ENCODE data around the gene FARS2.

FARS2 gene

GRCh38 chr6:5388326-5388725, 127.0 kb downstream of the FARS2 start:
- no peak for DNase-seq

DNA sequence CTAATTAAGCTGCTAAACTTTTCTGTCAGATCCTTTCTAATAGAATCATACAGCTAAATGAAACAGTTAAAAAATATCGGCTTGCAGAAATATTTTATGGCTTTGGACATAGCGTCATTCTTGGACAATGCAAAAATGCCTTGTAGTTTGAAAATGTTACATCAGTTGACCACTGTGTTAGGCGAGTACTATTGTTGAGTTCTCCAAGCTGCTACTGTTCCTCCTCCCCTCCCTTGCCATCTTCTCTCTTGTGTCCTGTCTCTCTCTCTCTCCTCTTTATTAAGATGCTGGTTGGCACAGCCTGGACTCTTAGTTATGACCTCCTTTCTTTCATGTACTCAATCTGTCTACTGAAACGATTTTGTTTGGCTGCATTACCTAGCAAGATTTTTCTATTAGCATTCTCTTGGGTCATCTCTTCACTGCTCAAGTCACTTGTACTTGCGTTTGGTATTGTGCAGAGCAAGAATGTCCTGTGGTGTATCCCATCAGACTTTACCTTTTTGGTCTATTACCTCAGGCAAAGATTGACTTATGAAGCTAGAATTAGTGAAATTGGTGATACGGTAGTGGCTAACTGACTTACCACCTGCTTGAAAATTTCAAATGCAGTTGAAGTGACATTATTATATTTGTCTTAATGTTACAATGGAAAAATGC, 127.9 kb downstream of the FARS2 start:
- no peak for DNase-seq

DNA sequence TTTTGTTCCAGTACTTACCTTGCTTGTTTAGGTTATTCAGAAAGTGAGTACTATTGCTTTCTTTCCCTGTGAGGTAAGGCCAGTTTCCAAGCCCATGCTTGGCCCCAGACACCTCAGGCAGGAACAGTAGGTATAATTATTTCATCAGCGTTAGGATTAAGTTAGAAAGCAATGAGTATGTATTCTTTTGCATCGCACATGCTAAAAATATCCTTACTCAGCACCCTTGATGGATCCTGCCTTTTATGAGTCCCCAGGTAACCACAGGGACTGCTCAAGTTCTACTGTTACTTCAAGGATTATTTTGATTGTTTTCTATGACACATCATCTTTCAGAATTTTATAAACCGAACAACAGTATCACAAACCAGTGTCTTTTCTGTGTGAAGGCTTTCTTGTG, 128.9 kb downstream of the FARS2 start:
- no peak for DNase-seq

DNA sequence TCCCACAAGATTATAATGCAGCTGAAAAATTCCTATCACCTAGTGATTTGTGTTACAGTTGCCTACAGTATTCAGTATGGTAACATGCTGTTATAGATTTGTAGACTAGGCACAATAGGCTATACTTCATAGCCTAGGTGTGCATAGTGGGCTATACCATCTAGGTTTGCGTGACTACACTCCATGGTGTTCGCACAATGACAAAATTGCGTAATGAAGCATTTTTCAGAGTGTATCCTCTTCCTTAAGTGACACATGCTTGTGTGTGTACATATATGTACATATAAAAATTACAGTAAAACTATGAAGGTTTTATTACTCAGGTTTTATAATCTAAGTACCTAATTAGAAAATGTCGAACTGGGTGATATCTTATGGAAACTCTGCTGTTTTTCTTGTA, 133.0 kb downstream of the FARS2 start:
- DNase-seq, result no peak

DNA sequence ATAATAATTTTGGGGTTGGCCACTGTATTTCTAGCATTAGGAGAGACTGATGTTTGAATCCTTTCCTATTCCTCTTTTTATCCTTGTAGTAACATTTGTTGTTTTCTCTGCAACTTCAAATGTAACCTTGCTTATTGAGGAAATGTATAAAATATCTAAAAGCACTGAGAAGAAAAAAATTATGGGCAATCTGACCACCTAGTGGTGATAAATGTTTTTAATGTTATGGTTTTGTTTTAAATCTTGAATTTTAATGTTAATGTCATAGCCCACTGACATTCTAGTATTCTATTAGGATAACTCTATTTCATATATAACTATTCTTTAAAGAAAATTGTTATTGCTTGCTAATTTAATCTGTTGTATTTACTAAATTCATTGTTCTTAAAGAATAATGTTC, 134.4 kb downstream of the FARS2 start:
- no peak for DNase-seq

DNA sequence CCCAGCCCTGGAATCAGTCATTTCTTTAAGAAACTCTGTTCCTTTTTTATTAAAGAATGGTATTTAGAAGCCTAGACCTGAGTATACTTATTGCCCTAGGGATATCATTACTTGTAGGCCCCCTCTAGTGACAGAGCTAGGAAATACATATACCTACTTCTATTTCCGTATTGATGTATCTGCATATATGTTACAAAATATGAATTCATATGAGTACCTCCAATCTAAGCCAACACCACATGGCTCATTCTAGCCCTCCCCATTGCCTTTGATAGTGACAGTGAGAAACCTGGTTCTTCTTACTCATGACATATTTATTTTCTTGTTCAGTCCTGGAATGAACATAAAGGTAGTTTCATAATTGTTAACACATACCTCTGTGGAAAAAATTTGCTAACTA, 137.2 kb downstream of the FARS2 start:
- no peak for DNase-seq

DNA sequence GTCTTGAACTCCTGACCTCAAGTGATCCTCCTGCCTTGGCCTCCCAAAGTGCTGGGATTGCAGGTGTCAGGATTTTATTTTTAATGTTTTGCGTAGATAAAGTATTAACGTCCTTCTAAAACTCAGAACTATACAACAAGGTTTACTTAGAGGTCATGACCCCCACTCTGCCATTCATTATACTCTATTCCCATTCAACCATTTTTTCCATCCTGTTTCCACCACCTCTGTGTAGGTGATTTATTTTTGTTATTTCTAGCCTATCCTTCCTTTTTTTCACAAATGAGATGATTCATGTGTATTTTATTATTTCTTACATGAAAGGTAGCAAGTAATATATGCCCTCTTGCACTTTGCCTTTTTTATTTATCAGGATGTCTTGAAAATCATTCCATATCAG, 138.1 kb downstream of the FARS2 start:
- no peak for DNase-seq

GRCh38 chr6:5401845-5402738, 140.8 kb downstream of the FARS2 start:
- DNase-seq, result no peak

DNA sequence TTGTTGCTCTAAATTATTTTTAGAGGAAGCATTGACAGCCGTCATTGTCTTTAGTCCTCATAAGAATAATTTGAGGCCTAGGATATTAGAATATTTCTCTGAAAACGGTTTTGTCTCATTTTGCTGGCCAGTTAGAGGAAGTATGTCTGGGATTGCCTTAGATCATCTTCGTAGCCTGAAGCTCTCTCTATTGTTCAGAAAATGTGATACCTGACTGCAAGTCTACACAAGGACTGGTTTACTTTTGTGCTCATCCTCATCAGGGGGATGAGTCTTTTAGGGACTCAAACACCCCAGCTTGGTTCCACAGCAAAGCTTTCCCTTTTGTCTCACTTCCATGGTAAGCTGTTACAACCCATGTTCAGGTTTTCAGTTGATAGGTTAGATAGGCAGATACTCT, 141.8 kb downstream of the FARS2 start:
- DNase-seq, result no peak

GRCh38 chr6:5403609-5404008, 142.3 kb downstream of the FARS2 start:
- no peak for DNase-seq

- no peak for DNase-seq
Observed at GRCh38 chr6:5405976-5406375, 144.7 kb downstream of the FARS2 start.

DNA sequence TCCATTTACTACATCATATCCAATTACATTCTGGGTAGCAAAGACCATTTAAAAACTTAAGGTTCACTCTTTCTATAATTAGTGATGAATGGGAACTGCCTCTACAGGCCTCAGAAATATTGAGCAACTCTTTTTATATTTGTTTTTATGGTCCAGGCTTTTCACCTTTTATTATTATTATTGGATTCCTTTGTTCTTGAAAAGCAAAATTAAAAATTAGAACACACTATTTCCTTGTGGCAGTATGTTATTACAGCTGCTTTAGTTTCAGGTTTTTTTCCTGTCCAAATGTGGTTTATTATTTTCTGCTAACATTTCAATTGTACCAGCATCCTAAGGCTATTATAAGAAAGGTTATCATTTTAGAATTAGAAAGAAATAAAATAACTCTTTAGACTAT, 150.1 kb downstream of the FARS2 start:
- no peak for DNase-seq

GRCh38 chr6:5412017-5412416, 150.7 kb downstream of the FARS2 start:
- no peak for DNase-seq

DNA sequence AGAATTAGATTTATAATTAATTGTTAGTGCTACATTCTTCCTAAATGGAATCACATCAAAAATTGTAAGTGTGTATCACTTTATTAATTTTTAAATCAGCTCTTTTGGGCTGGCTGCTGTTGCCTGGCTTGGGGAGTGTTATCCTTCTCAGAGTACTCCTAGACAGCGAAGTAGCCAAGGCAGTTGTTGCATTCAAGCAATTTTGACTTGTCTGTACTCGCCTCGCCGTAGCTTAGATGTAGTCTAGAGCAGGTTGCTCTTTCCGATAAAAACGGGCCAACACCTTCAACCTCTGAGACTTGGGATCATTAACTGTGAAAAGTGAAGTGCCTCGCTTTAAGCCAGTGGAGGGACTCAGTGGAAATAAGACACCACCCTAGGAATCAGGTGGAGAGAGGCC, 151.3 kb downstream of the FARS2 start:
- DNase-seq, result no peak

DNA sequence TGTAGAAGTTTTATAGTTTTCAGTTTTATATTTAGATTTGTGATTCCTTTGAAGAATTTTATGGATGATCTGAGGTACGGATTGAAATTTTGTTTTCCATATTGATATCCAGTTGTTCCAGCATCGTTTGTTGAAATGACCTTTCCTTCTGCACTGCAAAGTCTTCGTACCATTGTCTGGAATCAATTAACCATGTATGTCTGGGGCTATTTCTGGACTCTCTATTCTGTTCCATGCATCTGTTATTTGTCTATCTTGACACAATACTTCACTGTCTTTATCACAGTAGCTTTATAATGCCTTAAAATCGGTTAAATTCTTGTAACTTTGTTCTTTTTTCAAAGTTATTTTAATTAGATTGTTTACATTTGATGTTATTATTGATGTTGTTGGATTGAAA, 154.9 kb downstream of the FARS2 start:
- DNase-seq, result no peak

- DNase-seq, result no peak
Observed at GRCh38 chr6:5422321-5422915, 161.1 kb downstream of the FARS2 start.

DNA sequence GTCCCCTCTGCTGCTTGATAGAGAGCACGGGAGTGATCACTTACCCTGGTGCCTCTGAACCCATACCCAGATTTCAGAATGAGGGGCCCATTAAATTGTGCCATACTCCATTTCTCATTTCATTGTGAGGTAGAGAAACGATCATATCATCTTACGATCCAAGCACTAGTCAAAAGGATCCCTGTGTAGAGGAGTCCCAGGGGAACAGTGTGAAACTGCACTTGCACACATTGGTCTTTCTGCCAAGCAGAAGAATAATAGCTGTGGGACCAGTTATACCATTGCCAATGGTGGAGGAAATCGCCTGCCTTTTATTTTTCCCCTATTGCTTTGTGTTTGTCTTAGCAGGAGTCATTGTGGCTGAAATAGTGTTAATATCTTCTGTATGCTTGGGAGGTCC, 161.9 kb downstream of the FARS2 start:
- DNase-seq, result no peak

DNA sequence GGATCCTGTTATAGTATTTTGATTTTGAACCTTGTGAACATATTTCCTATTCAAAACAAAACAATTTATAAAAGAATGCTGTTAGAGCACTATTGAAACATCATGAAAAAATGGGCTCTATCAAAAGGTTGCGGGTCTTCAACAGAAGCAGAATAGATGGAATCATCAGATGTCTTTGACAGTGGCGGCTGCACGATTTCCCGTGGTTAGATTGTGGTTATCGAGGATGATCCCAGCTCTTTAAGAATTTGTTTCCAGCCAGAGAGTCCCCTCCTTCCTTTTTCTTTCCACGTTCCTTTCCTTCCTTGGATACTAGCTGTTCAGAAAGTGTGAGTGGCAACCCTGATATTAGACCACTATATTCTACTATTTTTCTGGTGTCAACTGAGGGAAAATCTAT, 163.4 kb downstream of the FARS2 start:
- DNase-seq, result no peak

- no peak for DNase-seq
Observed at GRCh38 chr6:5425267-5425666, 164.0 kb downstream of the FARS2 start.

DNA sequence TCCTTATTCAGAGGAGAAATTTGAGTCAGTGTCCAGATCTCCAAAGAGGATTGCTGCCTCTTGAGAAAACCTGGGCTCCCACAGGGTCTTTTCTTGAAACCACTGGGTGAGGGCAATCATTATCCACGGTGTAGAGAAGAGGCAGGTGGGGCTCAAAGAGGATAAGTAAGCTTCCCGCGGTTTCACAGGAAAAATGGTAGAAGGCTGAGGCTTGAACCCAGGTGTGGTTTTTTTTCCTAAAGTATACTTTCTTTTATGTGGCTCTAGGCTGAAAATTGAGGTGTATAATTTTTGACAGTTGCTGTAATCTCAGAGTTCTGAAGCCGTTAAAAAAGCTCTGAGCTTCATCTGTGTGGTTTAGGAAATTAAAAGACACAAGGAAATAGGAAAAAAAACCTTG, 164.5 kb downstream of the FARS2 start:
- DNase-seq, result no peak

GRCh38 chr6:5427586-5427985, 166.3 kb downstream of the FARS2 start:
- no peak for DNase-seq

DNA sequence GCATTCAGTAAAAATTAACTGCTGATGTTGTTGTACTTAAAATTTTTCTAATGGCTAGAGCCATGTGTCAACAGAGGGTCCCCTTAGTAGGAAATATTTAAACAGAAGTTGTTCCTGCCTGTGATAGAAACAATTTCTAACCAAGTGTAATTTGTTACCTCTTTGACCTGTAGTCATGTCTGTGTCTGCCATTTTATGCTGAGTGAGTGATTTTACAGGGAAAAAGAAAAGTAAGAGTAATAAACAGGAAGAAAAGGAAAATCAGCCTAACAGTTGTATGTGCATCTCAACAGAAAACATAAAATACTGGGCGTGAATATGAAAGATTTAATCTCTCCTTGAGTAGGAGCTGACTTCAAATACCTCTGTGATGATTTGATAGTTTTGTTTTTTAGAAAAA, 172.0 kb downstream of the FARS2 start:
- no peak for DNase-seq

DNA sequence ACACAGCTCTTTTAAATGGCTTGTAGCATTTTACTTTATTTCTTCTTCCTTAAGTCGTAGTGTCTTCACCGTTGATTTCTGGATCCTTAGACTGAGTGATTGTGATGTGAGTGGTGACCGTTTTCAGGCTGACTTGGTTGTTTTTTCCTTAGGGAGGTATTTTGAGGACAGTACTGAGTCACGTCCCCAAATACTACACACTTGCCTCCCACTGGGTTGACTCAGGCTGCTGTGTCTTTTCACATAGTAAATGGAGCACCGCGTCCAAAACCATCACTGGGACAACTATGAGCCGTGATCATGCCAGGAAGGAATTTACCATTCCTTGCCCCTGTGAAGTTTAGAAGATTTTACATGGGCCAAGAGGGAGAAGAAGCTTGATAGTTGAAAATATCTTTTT, 174.1 kb downstream of the FARS2 start:
- no peak for DNase-seq

- DNase-seq, result no peak
Observed at GRCh38 chr6:5438922-5439584, 177.7 kb downstream of the FARS2 start.

Measured in left hindlimb (tissue), 1 donor.